Motor neuron (in vitro differentiated cells): ENCODE data around the gene PRPF4. TPM values are rescaled to one million over a fixed set of nuclear protein-coding genes. Genes with fewer than 3 reads are reported as not detected.
"Not testable (repeated sequence)": the region's sequence is repeated elsewhere in the genome, so short reads cannot be mapped to it uniquely, and the experiment has no call there.

Experiments used
- ATAC-seq, 8 experiments: fragments of 200-7000 bp; cut with Tn5 transposase; replicated peaks in 6 of 8; 2 replicates each; pipeline ENCODE4 v1.8.0; 2021; ENCODE audit warnings: mild to moderate bottlenecking in 8 of 8, moderate library complexity in 8 of 8
- H3K27ac ChIP-seq, 2 donors: fragments of 250-450 bp; sonication (Bioruptor Pico); 2 replicates each; pipeline ENCODE4 v1.9.0; 2021; ENCODE audit warnings: antibody characterized with exemption in 2 of 2, mild to moderate bottlenecking in 2 of 2, moderate library complexity in 1 of 2
- H3K4me1 ChIP-seq, 2 donors: fragments of 250-450 bp; sonication (Bioruptor Pico); replicated peaks in 1 of 2; 2 replicates each; pipeline ENCODE4 v1.6.1; 2021; ENCODE audit warnings: antibody characterized with exemption in 2 of 2, mild to moderate bottlenecking in 2 of 2, moderate library complexity in 1 of 2
- H3K4me3 ChIP-seq, 5 donors: fragments of 250-450 bp; sonication (Bioruptor Pico); 2 replicates each; pipeline ENCODE4 v1.9.0; 2021; ENCODE audit warnings: antibody characterized with exemption in 5 of 5, mild to moderate bottlenecking in 5 of 5, moderate library complexity in 4 of 5
- WGBS, 10 experiments: fragments of 450-650 bp; shearing (Covaris generic); methylation state at CpG; one replicate each; pipeline ENCODE4 v1.0.0; 2022; 5-methylcytosine and 5-hydroxymethylcytosine counted together
- in situ Hi-C, 9 experiments: fragments of 400-800 bp; cut with MboI; loops; one replicate each; pipeline ENCODE4 v1.15.0; 2021; ENCODE audit warnings: low sequenced_read_pairs in 9 of 9, low pct_unique_long_range_greater_than_20kb in 2 of 9; ENCODE audit not compliant: unreplicated experiment in 9 of 9
- total RNA-seq, 8 experiments: library from RNA; unstranded; fragments of 300-600 nt; gene quantifications; 2 replicates each; pipeline versions ENCODE4 v1.2.3 to v1.2.4, GENCODE V29; 2022

PRPF4 gene
- total RNA-seq, 8 experiments from 2014 or later = 22.4 to 35.5 (median 27.6) TPM

GRCh38 chr9:113247640-113248039, 27.8 kb upstream of the PRPF4 start:
- in situ Hi-C loops = no loop called here
- Histone ChIP-seq H3K4me3 (no peak overlapping the region), H3K27ac (no peak overlapping the region), H3K4me1 (no peaks in the 10 kb centered on the region)
- no peak for ATAC-seq

GRCh38 chr9:113249661-113250060, 25.8 kb upstream of the PRPF4 start:
- in situ Hi-C loops = loop anchor here in 1 of 9 experiments (25.0 kb wide), 1 partner anchor 413 kb away; no protein-coding TSS in a partner anchor
- not testable (repeated sequence) for ATAC-seq, H3K27ac ChIP-seq, H3K4me1 ChIP-seq, H3K4me3 ChIP-seq
- WGBS, 10 experiments = 100% methylated on average over 1 of the region's 2 CpGs; no CpG with 5 or more reads in 8 of the 10 experiments

GRCh38 chr9:113250807-113251206, 24.7 kb upstream of the PRPF4 start:
- 70 to 100% (median 100%) methylated on average over 1 to 2 of the region's 2 CpGs; no CpG with 5 or more reads in 5 of the 10 experiments for WGBS, 10 experiments
- no peak overlapping the region for H3K4me3 ChIP-seq
- H3K4me1 ChIP-seq = no peaks in the 10 kb centered on the region
- no peak for ATAC-seq
- in situ Hi-C loops = loop anchor here in 1 of 9 experiments (25.0 kb wide), 1 partner anchor 411 kb away; no protein-coding TSS in a partner anchor
- H3K27ac ChIP-seq = no peak overlapping the region

GRCh38 chr9:113254991-113255390, 20.5 kb upstream of the PRPF4 start:
- Histone ChIP-seq H3K4me1 (no peaks in the 10 kb centered on the region), H3K27ac (no peak overlapping the region), H3K4me3 (no peak overlapping the region)
- no peak for ATAC-seq
- 50 to 100% (median 95%) methylated on average over 1 of the region's 1 CpG; no CpG with 5 or more reads in 2 of the 10 experiments for WGBS, 10 experiments
- in situ Hi-C loops = loop anchor here in 1 of 9 experiments (25.0 kb wide), 1 partner anchor 407 kb away; no protein-coding TSS in a partner anchor

GRCh38 chr9:113255438-113255837, 20.0 kb upstream of the PRPF4 start:
- ATAC-seq = no peak
- Histone ChIP-seq H3K4me1 (no peaks in the 10 kb centered on the region), H3K4me3 (no peak overlapping the region), H3K27ac (no peak overlapping the region)
- in situ Hi-C loops = loop anchor here in 1 of 9 experiments (25.0 kb wide), 1 partner anchor 407 kb away; no protein-coding TSS in a partner anchor
- WGBS, 10 experiments = 87 to 100% (median 91%) methylated on average over 3 to 6 of the region's 6 CpGs; no CpG with 5 or more reads in 3 of the 10 experiments

- Histone ChIP-seq H3K27ac (no peak overlapping the region), H3K4me1 (no peaks in the 10 kb centered on the region), H3K4me3 (no peak overlapping the region)
- no peak for ATAC-seq
- in situ Hi-C loops = loop anchor here in 1 of 9 experiments (25.0 kb wide), 1 partner anchor 404 kb away; no protein-coding TSS in a partner anchor
- WGBS, 10 experiments = 83 to 100% (median 92%) methylated on average over 1 to 3 of the region's 3 CpGs; no CpG with 5 or more reads in 4 of the 10 experiments
Measured at GRCh38 chr9:113257863-113258262, 17.6 kb upstream of the PRPF4 start.

- no peak for ATAC-seq
- Histone ChIP-seq H3K27ac (no peak overlapping the region), H3K4me1 (no peaks in the 10 kb centered on the region), H3K4me3 (no peak overlapping the region)
- in situ Hi-C loops = loop anchor here in 1 of 9 experiments (25.0 kb wide), 1 partner anchor 404 kb away; no protein-coding TSS in a partner anchor
- 71 to 100% (median 86%) methylated on average over 1 of the region's 1 CpG; no CpG with 5 or more reads in 3 of the 10 experiments for WGBS, 10 experiments
Measured at GRCh38 chr9:113258282-113258681, 17.2 kb upstream of the PRPF4 start.

GRCh38 chr9:113261917-113262671, 13.4 kb upstream of the PRPF4 start:
- H3K4me3 ChIP-seq = no peak overlapping the region
- no peak for ATAC-seq
- H3K4me1 ChIP-seq = no peaks in the 10 kb centered on the region
- WGBS, 10 experiments = 75 to 100% (median 89%) methylated on average over 1 of the region's 1 CpG; no CpG with 5 or more reads in 6 of the 10 experiments
- H3K27ac ChIP-seq = no peak overlapping the region
- in situ Hi-C loops = loop anchor here in 1 of 9 experiments (25.0 kb wide), 1 partner anchor 400 kb away; no protein-coding TSS in a partner anchor

- Histone ChIP-seq H3K27ac (no peak overlapping the region), H3K4me3 (no peak overlapping the region), H3K4me1 (no peaks in the 10 kb centered on the region)
- ATAC-seq = no peak
- 61 to 100% (median 92%) methylated on average over 1 to 3 of the region's 3 CpGs; no CpG with 5 or more reads in 2 of the 10 experiments for WGBS, 10 experiments
- in situ Hi-C loops = loop anchor here in 1 of 9 experiments (25.0 kb wide), 1 partner anchor 396 kb away; no protein-coding TSS in a partner anchor
Measured at GRCh38 chr9:113266174-113266573, 9.3 kb upstream of the PRPF4 start.

GRCh38 chr9:113267911-113268566, 7.4 kb upstream of the PRPF4 start:
- Histone ChIP-seq H3K4me1 (no peaks in the 10 kb centered on the region), H3K27ac (no peak overlapping the region), H3K4me3 (no peak overlapping the region)
- no peak for ATAC-seq
- 40 to 100% (median 95%) methylated on average over 1 to 4 of the region's 4 CpGs; no CpG with 5 or more reads in 3 of the 10 experiments for WGBS, 10 experiments
- in situ Hi-C loops = loop anchor here in 1 of 9 experiments (25.0 kb wide), 1 partner anchor 394 kb away; no protein-coding TSS in a partner anchor

GRCh38 chr9:113269355-113269754, 6.1 kb upstream of the PRPF4 start:
- no peak for ATAC-seq
- WGBS, 10 experiments = 57 to 100% (median 100%) methylated on average over 1 to 2 of the region's 2 CpGs; no CpG with 5 or more reads in 2 of the 10 experiments
- Histone ChIP-seq H3K27ac (no peak overlapping the region), H3K4me3 (no peak overlapping the region), H3K4me1 (peaks cover 4 to 6% of the 10 kb centered on the region in 2 donors)
- in situ Hi-C loops = loop anchor here in 1 of 9 experiments (25.0 kb wide), 1 partner anchor 393 kb away; no protein-coding TSS in a partner anchor

- no peak overlapping the region for H3K4me3 ChIP-seq
- no peak overlapping the region for H3K27ac ChIP-seq
- H3K4me1 ChIP-seq = peaks cover 4 to 7% of the 10 kb centered on the region in 2 donors
- in situ Hi-C loops = loop anchor here in 1 of 9 experiments (25.0 kb wide), 1 partner anchor 392 kb away; no protein-coding TSS in a partner anchor
- 50 to 100% (median 83%) methylated on average over 1 to 2 of the region's 2 CpGs; no CpG with 5 or more reads in 1 of the 10 experiments for WGBS, 10 experiments
- no peak for ATAC-seq
Measured at GRCh38 chr9:113269871-113270270, 5.6 kb upstream of the PRPF4 start.
